Astrocyte of the cerebellum (primary cell): ENCODE measurements around the gene CLK1.
"Not testable (repeated sequence)": the region's sequence is repeated elsewhere in the genome, so short reads cannot be mapped to it uniquely, and the experiment has no call there.

Experiments used
- DNase-seq: peaks from one replicate; pipeline ENCODE4 v3.0.0-alpha.2; 2011; ENCODE audit warnings: low read depth
- H3K4me3 ChIP-seq: 2 replicates; pipeline ENCODE4 v1.5.1; 2011; ENCODE audit warnings: mild to moderate bottlenecking, low read depth, low read length, moderate library complexity
- in situ Hi-C: cut with HindIII; loops from 2 replicates; pipeline ENCODE4 v1.10.0; 2017; ENCODE audit warnings: low sequenced_read_pairs
- TF ChIP-seq, protein P1 (sequence below): IDR thresholded peaks from 2 replicates; pipeline ENCODE4 v1.5.1; 2012; ENCODE audit warnings: low read length, low read depth, moderate library complexity, mild to moderate bottlenecking; ENCODE audit errors: missing control alignments

Gene CLK1

DNA sequence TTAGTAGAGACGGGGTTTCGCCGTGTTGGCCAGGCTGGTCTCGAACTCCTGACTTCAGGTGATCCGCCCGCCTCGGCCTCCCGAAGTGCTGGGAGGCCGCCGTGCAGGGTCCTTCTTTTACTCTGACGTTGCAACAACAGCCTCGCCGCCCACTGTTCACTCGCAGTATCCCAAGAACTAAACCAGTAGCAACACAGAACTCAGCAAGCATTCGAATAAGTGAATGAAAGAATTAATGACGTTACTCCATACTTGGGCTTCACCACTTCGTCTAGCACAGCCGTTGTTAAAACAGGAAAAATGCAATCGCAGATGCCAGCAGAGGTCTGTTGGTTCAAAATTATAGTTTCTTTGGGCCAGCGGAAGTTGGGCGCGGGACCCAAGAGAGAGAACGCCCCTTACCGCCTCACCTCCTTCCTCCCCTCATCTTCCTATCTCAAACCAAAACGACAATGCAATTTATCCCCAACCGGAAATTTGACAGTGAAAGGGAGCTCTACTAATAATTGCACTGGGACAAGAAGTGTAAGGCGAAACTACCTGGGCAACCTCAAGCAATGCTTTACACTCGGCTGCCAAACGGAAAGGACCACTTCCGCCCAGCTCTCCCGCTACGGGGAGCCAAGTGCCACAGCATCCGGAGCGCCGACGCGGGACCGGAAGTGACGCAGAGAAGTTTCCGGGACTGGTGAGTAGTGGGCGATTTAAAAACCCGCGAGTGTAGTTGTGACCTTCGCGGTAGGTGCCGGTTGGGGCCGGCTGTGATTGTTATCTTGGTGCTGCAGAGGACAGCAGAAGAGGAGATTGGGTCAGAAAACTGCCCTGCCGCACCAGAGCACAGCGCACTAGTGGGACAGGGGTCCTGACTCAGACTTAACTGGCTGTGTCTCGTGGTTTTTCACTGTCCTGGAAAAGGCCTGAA is 24.5 kb upstream of the CLK1 start, which contains the start of the genes NIF3L1 and PPIL3:
NIF3L1 (plus strand) TSS at position 668 of the 922 bp plus-strand sequence. CDS start 2,573 bp downstream, outside the sequence.
PPIL3 (minus strand) TSS at position 374 of the 922 bp plus-strand sequence. CDS start 1,462 bp downstream, outside the sequence.
- TF ChIP-seq, protein P1, sequence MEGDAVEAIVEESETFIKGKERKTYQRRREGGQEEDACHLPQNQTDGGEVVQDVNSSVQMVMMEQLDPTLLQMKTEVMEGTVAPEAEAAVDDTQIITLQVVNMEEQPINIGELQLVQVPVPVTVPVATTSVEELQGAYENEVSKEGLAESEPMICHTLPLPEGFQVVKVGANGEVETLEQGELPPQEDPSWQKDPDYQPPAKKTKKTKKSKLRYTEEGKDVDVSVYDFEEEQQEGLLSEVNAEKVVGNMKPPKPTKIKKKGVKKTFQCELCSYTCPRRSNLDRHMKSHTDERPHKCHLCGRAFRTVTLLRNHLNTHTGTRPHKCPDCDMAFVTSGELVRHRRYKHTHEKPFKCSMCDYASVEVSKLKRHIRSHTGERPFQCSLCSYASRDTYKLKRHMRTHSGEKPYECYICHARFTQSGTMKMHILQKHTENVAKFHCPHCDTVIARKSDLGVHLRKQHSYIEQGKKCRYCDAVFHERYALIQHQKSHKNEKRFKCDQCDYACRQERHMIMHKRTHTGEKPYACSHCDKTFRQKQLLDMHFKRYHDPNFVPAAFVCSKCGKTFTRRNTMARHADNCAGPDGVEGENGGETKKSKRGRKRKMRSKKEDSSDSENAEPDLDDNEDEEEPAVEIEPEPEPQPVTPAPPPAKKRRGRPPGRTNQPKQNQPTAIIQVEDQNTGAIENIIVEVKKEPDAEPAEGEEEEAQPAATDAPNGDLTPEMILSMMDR: no peak
- DNase-seq: peak; percentile 96
- in situ Hi-C loops: no loop called here
- H3K4me3 ChIP-seq: peak within 1 kb of the TSS; percentile 86

- H3K4me3 ChIP-seq, DNase-seq, in situ Hi-C loops: not testable (repeated sequence)
Measured at GRCh38 chr2:200881715-200882249, 17.3 kb upstream of the CLK1 start.

DNA sequence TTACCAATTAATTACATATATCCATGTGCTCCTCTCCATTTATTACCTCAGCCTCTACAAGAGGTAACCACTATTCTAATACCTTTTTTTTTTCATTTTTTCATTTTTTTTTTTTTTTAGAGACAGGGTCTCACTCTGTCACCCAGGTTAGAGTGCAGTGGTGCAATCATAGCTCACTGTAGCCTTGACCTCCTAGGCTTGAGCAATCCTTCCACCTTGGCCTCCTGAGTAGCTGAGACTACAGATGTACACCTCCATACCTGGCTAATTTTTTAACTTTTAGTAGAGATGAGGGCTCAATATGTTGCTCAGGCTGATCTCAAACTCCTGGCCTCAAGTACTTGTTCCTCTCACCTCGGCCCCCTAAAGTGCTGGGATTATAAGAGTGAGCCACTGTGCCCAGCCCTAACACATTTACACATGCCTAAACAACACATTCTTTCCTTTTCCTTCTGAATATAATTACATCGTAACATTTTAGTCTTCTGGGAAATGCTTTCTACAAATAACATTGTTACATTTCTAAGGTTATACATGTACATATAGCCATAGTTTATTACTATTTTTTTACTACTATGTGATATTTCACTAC is 13.9 kb upstream of the CLK1 start:
- no peak overlapping the region for H3K4me3 ChIP-seq
- TF ChIP-seq, protein P1: no peak
- in situ Hi-C loops: no loop called here
- no peak for DNase-seq

- in situ Hi-C loops: no loop called here
- H3K4me3 ChIP-seq: no peak overlapping the region
- DNase-seq: no peak
- TF ChIP-seq, protein P1: no peak
Measured at GRCh38 chr2:200877443-200877842, 13.0 kb upstream of the CLK1 start.

GRCh38 chr2:200873560-200873959 is 9.1 kb upstream of the CLK1 start:
- in situ Hi-C loops: no loop called here
- no peak overlapping the region for H3K4me3 ChIP-seq
- no peak for DNase-seq
- TF ChIP-seq, protein P1: no peak

GRCh38 chr2:200871151-200871550 is 6.7 kb upstream of the CLK1 start:
- no peak for DNase-seq
- H3K4me3 ChIP-seq: no peak overlapping the region
- in situ Hi-C loops: no loop called here
- TF ChIP-seq, protein P1: no peak
